ENCODE data around the gene KIF12.
"Not testable (repeated sequence)": the region's sequence is repeated elsewhere in the genome, so short reads cannot be mapped to it uniquely, and the experiment has no call there.

Gene KIF12

DNA sequence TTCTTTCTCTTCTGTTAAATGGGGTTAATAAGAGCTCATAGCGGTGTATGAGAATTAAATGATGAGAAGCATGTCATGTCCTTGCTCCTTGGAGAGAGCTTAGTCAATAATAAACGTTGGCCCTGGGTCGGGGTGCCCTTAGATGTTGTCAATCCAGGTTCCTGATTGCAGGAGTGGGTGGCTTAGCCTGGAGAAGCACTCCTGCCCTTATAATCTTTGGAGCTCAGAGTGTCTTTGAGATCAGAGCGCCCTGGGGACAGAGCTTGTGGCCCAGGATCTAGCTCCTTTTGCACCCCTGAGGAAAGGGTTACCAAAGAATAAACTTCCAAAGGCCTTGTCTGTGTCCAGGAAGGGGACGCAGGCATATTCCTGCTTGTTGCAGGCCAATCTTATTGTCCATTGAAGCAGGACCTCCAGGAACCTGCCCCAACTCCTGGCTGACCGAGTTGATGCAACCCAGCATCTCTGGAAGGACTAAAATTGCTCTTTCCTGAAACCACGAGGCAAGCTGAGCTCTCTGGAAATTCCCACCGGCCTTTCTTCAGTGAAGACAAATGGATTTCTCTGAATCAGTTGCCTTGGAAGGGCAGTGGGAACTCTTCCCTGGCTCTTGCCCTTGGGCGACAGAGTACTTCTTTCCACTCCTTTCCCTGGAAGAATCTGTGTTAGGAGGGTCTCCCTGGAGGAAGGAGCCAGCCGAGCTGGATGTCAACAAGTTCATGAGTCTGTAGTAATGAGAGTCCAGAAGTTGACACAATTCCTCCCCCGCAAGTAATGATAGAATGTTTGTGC, 14.6 kb downstream of the KIF12 start:
- no peak for DNase-seq

DNA sequence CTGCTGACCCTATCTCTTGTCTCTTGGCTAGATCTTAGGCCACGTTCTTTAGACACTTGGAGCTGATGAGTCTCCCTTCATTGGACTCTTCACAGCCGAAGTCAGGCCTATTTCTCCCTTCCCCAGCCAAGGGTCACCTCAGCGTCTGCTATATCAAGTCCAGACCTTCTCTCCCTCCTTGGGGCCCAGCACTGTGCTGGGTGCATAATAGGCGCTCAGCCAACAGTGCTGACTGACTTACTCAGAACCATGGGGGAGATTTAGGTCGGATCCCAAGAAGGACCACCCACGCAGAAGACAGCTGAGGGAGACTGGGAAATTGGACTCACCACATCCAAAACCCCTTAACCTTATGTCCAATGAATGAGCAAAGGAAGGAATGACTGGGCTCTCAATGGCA, 15.4 kb downstream of the KIF12 start:
- DNase-seq = no peak

DNA sequence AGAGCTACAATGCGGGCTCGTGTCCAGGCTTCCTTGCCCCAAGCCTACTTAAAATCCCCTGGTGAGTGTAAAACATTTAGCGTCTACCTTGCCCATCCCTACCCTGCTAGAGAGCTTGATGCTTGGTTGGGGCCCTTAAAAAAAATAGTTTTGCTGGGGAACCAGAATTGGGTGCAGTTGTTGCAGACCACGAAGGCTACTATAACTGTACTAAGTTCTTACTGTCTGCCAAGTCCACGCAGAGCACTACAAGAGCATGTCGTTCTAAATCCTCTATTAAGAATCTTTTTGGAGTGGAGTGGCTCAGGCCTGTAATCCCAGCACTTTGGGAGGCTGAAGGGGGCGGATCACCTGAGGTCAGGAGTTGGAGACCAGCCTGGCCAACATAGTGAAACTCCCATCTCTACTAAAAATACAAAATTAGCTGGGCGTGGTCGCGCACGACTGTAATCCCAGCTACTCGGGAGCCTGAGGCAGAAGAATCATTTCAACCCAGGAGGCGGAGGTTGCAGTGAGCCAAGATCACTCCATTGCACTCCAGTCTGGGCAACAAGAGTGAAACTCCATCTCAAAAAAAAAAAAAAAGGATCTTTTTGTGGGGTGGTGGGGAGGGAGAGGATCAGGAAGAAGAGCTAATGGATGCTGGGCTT, 16.2 kb downstream of the KIF12 start:
- DNase-seq = not testable (repeated sequence)

DNA sequence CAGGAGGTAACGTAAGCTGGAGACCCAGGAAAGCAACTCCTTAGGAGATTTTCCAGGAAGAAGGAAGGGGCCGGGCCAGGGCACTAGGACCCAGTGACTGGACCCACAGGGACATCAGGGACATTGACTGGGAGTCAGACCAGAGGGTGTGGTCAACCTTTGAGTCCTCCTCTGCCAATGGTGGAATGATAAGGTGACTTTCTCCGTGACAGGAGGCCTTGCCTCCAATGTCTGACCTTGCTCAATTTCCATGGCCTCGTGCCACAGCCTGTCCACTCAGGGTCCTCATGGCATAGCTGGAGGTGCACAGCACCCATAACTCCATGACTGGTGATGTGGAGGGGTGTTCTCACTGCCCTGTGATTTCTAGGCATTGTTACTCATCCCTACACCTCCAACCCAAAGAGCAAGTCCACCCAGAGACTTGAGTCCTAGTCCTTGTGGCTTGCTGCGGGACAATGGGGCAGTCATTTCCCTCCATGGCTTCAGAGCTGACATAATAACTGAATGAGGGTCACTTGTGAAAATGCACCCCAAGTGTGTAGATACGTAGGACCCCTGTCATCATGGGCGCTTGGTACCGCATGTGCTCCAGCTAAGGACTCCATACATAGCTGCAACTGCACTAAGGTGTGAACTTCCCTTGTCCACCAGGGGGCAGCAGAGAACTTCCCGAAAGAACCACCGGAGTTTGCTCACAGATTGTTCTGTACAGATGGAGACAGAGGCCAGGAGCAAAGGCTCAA, 16.9 kb downstream of the KIF12 start:
- peak; percentile 83 for DNase-seq

DNA sequence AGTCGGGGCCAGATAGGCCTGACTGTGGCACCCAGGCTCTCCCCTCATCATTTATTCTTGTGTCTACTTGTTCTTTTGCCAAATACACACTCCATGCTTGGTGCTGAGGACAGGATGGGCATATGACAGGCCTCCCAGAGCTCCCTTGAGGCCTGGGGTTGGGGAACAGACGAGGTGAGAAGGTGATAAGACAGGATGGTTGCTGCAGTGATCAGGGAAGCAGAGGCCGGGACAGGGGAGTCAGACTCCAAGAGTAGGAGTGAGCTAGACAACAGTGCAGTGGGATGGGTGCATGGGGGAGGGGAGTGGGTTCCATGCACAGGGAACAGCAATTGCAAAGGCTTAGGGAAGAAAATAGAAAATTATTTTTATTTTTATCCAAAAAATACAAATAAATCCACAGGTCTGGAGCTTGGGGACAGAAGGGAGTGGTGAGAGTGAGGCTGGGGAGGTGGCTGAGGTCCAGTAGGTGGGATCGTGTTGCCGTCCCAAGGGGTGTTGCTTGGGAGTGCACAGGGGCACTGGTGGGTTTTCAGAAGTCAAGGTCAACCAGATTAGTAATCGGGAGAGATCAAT, 17.6 kb downstream of the KIF12 start:
- DNase-seq = no peak

DNA sequence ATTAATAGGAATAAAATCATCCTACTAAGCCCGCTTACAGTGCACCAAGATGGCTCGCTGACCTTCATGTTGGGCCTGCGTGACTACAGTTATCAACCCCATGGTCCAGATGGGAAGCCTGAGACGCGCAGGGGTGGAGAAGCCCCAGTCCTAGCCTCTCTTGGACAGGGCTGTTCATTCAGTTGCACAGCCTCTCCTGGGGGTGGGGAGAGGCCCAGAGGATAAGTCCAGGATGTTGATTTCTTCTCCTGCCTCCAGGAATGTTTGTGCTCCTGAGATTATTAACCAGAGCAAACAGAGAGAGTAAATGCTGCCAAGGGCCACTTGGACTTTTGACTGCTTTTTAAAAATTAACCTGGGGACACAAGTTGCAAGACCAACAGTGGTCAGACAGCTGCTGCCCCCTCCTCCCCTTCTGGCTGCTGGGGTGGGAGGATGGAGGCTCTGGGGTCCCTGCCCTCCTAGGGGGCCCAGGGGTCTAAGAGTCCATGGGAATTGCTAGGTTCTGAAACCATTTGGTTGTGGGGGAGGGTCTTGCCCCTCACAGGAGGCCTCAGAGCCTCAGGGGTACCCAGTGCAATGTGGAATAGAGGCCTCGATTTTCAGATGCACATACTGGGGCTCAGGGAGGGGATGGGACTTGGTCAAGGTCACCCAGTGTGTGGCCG, 18.2 kb downstream of the KIF12 start:
- DNase-seq = no peak

DNA sequence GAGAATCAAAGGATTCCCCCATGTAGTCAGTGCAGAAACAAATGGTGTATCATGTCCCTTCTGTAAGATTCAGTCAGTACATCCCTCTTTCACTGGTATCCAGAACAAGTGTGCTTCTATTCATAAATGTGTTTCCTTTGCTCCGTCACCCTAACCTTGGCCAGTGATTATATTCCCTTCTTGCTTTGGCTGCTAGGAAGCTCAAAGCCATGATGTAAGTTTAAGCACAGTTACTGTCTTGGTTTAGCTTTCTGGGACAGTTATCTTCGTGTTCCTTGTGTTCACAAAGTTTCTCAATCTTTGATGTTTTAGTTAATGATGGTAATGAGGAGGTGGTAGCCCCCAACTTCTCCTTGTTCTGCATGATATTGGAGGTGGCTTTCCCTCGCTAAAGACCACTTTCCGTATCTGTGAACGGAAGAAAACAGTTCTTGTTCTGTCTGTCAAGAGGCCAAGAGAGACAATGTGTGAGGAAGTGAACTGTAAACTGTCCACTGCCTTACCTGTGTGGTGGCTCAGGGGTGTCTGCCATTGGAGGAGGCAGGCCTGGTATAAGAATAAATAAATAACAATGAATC, 18.8 kb downstream of the KIF12 start:
- no peak for DNase-seq

DNA sequence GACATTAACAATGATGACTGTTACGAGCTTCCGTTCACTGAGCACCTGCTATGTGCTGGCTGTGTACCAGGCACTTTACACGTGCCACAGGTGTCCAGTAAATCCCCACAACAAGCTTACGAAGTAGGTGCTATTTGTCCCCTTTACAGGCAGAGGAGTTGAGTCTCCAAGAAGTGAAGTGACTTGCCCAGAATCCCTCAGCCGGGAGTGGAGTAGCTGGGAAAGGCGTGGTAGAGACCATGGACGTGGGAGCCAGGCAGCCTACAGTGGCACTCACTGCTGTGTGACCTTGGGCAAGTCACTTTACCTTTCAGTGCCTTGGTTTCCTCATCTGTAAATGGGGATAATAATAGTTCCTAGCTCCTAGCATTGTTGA, 20.3 kb downstream of the KIF12 start:
- DNase-seq = no peak

DNA sequence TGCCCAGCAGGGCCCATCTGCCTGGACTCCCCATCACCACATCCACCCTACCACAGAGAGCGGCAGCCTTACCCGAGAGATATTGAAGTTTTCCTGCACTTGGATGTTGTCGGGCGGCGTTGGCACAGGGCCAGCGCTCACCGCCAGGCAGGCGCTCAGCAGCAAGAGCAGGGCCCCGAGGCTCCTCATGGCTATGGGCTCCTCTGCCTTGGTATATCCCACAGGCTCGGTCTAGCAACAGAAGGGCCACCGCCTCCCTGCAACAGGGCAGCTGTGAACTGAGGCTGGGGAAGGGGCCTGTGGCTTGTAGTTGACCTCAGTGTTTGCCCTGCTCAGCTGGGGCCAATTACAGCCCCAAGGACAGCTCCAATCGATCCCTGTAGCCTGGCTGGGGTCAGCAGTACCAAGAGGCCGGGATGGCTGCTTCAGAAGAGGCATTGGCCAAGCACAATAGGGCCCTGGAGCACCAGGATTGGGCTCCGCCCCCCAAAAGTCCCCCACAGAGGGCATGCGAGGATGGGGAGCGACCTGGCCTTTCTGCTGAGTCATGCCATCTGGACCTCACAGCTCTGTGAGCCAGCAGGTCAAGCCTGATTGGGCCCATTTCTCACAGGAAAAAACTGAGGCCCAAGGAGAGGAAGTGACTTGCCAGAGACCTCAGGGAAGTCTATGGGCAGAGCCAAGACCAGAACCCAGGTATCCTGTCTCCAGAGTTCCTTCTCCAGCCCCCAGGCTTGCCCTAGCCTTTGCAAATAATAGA, 20.9 kb downstream of the KIF12 start, which contains the start of gene AMBP:
Gene AMBP, minus strand, starts transcription at position 280 of the 760 bp plus-strand sequence. Its CDS starts 91 bp downstream, at position 189.
- DNase-seq = no peak

DNA sequence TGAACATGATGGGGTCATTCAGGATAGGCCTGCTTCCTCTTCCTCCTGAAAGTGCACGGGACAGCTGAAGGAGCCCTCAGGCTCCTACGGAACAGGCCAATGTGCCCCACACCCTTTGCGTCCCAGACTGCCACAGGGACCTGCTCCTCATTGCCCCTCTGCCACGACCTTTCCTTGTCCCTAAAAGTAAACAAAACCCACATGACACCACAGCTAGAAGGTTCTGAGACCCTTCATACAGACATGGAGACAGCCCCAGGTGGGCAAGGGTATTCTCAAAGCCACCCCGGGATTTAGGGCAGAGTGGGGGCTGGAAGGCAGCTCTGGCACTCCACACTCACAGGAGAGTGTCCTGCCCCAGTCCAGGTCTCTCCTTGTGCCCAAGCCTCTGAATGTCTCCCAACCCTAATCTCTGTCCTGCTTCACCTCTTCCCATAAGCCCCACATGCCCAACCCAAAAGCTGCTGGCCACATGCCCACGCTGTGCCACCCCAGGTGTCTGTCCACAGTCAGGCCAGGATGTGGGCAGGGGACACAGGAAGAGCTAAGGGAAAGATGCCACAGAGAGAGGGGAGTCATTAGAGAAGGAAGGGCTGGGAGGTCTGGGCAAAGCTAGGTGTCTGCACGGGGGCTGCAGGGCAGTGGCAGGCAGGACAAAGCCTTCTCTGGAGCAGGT, 21.8 kb downstream of the KIF12 start:
- DNase-seq = no peak

DNA sequence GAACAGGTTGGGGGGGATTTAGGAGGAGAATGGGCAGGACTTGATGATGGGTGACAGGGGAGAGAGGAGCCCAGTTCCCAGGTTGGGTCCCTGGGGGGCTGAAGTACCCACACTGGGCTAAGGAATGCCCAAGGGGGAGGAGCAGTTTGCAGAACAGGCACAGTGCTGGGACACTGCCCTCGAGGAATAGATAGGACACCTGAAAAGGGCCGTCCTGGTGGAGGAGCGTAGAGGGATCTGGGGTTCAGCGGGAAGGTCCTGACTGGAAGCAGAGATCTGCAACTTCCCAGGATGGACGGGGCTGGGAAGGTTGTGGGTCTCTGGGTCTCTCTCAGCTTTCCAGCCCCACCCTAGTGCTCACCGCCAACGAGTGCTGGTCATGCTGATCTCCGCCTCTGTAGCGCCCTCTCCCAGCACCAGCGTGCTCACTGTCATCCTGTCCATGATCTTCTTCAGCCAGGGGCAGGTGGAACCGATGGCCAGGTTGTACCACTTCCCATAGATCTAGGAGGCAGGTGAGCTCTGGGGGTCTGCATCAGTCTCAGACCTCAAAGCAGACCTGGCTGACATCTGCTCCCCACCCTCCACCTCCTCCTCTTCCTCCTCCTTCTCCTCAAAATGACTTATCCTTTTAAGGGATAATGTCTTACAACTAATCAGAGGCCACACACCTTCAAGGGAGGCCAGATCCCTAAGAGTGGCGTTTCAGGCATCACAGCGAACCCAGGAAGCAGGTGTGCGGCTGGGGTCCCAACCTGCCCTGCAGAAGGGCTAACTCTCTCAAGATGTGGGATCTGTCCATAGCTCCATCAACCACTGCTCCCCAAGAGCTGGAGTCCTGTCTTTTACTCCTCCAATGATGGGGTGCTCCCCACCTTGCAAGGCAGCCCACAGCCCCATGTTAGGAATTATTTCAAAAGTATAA, 22.6 kb downstream of the KIF12 start:
- no peak for DNase-seq

DNA sequence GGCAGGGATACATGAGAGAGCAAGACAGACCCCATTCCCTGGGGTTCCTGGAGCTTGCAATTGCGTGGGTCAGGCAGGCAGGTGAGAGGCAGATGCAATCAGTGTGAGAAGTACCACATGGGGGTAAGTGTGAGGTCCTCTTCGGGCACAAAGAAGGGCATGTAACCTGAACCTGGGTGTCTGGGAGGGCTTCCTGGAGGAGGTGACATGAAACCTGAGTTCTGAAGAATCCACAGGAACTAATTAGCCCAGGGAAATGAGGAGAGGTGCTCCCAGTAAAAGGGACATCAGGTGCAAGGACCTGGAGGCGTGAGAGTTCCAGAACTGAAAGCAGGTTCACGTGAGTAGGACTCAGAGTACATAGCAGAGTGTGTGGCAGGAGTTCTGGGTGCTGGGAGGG, 23.5 kb downstream of the KIF12 start:
- no peak for DNase-seq

DNA sequence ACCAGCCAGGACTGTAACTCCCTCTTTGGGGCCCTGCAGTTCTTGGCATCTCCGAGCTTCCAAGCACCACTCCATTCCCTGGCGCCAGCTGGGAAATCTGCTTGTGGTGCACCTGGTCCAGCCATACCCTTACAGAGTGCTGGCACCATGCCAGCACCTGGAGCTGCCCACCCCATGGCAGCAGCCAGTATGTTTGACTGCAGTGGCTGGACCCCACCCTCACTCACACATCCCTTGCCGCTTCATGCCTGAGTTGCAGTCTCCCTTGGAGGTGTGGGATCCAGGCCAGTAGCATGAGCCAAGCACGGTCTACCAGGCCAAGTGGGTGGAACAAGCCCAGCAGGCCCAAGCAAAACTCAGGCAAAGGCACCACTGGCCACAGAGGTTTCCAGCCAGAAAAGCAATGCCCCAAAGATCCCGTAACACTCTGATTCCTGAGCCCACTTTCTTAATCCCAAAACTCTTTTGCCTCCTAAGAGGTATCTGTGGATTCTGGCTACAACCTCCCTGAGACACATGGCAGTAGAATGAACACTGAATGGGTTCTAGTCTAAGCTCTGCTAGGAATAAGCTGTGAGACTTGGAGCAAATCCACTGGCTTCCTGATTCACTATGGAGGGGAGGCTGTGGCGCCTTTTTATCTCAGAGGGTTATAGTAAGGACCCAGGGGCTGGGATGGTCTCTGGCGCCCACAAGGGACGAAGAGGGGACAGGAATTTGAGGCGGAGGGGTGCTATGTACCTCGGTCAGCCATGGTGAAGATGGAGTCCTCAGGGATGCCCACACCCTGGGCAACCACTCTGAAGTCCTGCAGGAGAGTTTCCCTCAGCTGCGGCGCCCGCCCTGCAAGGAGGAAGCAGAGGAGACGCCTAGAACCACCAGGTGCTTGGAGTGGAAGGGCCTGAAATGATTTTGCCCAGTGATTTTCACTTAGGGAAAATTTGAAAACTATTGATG, 26.6 kb downstream of the KIF12 start:
- DNase-seq = no peak

DNA sequence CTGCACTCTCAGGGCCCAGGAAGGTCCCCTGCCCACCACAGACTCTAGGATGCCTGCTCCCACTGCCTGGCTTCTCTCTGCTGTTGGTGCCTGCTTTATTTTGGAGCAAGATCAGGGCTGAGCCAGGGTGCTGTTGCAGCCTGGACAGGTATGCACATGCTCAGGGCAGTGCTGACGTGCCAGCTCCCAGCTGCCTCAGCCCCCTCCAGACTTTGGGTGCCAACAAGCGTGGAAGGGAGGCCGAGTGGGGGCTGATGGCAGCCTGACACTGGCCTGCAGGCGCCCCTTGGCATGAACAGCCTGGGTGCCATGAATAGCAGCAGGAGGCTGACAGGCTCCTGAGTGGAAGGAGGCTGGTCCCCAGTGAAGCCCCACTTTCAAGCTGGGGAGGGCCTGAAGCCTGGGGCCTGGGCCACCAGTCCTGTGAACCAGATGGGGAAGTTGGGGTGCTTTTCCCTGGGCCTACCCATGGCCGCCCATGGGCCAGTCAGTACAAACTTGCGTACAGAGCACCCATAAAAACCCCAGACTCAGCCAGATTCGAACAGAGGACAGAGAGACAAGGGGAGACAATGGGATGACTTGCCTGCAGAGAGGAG, 27.8 kb downstream of the KIF12 start:
- no peak for DNase-seq

DNA sequence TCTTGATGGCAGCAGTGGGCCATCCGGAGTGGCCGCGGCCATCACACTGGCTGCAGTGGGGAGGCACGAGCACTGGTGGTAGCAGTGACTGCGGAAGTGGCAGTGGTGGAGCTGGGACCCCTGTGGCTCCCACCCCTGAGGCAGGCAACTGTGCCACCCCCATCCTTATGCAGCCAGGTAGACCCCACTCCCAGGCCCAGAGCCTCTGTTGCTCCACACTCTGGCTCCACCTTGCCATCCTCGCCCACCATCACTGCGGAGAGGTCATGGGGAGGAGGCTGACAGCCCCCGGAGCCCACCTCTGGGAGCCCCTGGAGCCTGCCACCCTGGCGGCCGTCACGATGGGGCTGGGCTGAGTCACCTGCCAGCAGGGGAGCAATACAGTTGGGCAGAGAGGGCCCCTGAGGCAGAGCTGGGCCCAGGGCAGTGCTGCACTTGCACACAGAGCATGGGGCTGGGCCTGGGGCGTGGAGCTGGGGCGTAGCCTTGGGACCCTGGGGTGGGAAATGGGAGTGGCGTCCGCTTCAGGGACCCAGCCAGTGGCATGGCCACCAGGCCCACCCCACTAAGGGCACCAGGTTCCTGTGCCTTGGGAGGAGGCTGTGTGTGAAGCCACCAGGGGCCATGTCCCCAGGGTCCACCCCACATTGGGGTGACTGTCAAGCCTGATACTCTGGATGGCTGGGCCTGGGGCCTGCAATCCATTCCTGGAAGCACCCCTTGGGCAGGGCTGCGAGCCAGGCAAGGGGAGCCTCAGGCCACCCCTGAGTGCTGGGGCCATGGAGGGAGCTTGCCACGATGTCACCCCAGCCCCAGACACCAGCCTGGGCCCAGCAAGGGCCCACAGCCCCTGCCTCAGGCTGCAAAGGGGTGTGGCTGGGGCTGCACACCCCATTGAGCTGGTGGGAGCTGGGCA, 28.6 kb downstream of the KIF12 start:
- no peak for DNase-seq

DNA sequence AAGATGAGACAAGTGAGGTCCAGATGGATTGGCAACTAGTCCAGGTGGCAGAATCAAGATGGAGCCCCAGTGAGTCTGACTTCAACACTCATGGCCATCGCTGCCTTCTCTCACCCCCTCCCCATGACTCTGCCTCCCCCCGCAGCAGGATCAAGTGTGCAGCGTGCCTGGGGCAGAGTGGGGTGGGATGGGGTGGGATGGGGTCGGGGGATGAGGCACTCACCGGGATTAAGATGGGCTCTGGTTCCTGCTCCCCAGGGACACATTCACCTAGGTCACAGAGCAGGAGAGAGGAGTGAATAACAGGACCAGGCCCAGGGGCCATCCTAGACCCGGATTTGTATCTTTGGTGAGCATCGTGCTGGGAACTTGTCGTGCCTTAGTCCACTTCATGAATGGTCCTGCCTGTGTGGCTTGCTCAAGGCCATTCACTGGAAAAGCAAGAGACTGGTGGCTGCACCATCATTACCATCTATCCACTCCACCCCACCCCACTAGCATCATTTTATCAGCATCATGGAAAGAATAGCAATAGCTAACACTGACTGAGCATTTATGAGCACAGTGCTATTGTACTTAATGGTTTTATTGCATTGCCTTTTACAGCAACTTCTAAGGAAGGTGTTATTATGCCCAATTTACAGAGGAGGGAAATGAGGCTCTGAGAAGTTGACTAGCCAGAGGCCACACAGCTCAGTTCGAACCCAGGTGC, 29.5 kb downstream of the KIF12 start:
- no peak for DNase-seq

All from fibroblast of skin of abdomen (primary cell).